Ramos (cell line): ENCODE data around the gene MRPL21.

ENCODE experiments used
- in situ Hi-C: fragments of 300-500 bp; cut with MboI; formaldehyde crosslinking; loops from one replicate; pipeline ENCODE4 v1.14.3; 2022; ENCODE audit warnings: low sequenced_read_pairs; ENCODE audit not compliant: unreplicated experiment

MRPL21 gene

DNA sequence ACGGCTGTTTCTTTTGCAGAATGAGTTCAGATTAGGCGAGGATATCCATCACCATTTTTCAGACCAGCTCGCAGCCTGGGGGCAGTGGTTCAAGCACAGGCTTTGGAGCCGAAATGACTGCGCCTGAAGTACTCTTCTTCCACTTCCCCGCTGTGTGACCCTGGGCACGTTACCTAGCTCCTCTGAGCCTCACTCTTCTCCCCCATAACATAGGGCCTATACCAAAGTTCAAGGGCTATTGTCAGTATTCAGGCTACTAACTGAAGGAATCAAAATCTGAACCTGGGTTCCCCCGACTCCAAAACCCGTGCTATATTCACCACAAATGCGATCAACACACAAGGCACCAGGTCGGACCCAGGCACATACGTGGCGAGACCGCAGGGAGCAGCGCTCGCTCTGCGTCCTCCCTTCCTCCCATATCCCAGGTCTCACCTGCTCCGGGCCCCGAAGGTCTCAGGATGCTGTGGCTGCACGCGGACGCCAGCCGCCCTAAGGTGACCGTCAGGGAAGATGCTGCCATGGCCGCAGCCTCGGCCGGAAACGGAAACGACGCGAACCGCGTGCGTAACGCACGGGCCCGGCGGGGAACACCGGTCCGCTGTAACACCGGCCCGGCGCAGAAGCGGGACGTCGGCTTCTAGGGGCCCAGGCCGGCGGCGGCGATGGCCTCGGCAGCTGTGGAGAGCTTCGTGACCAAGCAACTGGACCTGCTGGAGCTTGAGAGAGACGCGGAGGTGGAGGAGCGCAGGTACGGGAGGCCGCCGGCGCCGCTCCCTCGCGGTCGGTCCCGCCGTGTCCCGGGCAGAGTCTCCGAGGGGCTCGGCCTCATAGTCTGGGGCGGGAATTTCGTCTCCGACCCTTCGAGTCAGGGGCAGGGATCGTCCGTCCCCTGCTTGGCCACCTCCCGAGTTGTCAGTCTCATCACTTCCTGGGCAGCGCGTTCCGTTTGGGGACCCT is at the start of gene MRPL21, which contains the start of gene IGHMBP2:
TSS of gene MRPL21 (minus strand) at position 545 of the 960 bp plus-strand sequence. CDS start at position 523, 22 bp downstream.
TSS of gene IGHMBP2 (plus strand) at position 604 of the 960 bp plus-strand sequence. CDS start at position 666, 62 bp downstream.
- in situ Hi-C loops = no loop called here

DNA sequence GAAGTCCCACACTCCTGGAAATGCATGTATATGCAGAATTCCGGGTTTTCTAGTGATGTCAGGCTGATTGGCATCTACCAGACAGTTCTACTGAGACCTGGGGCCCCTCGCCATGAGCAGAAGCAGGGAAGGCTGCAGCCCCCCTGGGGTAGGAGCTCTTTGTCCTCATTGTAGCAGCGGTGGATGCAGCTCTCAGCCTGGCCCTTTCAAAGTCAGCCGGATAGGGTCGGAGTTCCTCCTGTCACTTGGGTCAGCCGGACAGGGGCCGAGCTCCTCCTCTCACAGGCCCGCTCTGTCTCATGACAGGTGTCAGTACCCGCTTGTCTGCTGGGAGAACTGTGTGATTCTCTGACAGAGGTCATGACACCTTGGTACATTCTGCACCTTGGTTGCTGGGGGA is 47.1 kb upstream of the MRPL21 start:
- in situ Hi-C loops = no loop called here

DNA sequence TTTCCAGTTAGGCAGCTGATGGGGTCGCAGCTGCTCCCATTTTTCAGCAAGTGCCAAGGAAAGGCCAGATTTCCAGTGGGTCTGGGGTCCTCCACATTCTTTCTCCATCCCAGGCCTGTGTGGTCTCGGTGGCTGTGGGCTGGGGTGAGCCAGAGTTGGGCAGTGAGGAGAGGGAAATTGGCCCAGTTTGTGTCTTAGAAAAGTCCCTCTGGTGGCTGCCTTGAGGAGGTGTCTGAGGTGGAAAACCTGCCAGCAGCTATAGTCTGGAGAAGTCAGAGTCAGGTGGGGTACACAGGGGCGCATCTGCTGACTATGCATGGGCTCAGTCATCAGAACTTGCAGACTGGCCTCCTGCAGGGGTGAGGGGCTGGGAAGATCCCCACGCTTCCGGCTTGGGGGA is 46.6 kb upstream of the MRPL21 start:
- in situ Hi-C loops = no loop called here

DNA sequence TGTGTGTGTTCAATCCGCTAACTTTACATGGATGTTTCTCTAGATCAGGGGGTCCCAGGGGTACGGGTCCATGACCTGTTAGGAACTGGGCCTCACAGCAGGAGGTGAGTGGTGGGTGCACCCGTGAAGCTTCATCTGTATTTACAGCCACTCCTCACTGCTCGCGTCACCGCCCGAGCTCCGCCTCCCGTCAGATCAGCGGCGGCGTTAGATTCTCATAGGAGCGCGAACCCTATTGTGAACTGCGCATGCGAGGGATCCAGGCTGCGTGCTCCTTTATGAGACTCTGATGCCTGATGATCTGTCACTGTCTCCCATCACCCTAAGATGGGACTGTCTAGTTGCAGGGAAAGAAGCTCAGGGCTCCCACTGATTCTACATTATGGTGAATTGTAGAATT is 45.3 kb upstream of the MRPL21 start:
- in situ Hi-C loops = no loop called here

DNA sequence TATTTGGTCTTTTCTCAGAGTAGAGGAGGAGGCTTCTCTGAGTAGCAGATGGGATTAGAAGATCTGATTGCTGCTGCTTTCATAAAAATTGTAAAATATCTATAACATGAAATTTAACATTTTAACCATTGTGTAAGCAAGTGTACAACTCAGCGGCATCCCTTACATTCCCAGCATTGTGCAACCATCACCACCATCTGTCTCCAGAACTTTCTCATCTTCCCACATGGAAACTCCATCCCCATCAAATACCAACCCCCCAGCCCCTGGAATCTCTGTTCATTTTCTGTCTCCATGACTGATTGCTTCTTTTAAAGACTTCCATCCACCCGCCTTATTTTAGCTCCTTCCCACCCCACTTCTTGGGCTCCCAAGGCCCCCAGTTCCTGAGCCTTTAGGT is 44.9 kb upstream of the MRPL21 start:
- in situ Hi-C loops = no loop called here

DNA sequence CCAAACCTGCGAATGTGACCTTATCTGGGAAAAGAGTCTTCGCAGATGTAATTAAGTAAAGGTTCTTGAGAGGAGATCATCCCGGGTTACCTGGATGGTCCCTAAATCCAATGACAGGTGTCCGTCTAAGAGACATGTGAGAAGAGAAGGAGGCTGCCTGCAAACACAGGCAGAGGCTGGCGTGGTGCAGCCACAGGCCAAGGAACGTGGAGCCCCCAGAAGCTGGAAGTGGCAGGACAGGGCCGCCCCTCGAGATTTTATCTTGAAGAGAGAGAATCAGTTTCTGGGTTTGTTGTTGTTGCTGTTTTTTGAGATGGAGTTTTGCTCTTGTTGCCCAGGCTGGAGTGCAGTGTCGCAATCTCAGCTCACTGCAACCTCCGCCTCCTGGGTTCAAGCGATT is 43.5 kb upstream of the MRPL21 start:
- in situ Hi-C loops = no loop called here

DNA sequence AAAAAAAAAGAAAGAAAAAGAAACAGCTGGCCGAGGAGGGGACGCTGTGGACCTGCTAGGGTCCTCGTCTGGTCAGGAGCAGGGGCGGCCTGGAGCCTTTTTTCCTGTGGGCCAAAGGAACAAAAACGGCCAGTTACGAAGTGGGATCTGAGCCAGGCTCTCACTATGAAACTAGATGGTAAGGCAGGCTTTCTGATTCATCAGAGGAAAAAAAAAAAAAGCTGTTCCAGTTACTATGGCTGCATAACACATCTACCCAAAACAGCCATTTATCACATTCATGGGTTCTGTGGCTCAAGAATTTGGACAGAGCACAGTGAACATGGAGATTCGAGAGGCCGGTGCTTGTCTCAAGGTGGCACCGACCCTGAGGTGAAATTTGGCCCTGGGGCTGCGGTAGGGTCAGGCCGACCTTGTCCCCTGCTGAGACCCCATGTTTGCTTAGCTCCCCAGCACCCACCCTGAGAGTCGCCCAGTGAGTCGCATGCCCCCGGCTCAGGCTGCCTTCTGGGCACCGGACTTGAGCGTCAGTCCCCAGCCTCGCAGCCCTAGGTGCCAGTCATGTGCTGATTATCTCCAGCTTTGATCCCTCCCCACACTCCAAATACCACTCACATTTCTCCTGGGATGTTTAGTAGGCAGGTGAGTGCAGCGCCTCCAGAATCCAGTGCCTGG is 42.9 kb upstream of the MRPL21 start:
- in situ Hi-C loops = no loop called here

DNA sequence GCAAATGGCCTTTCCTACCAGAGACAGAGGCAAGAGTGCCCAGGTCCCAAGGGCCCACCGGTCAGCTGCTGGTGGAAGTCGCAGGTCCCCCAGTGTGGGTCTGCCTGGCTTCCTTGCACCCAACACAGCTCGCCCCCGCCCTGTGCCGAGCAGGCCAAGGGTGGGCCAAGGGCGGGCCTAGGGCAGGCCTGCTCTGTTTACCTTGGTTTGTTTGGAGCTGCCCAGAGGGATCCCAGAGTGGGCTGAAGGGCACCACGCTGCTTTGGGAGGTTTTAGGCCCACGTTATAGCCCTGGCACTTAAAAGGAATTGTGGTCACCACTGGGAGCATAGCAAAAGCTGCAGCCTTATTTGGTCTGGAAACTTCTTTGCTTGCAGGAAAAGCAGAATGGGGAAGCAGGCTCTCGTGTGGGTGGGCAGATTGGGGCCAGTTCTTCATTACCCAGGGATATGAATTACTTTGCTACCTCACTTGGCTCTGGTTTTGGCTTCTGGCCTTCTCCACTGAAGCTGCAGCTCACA is 39.2 kb upstream of the MRPL21 start:
- in situ Hi-C loops = no loop called here

DNA sequence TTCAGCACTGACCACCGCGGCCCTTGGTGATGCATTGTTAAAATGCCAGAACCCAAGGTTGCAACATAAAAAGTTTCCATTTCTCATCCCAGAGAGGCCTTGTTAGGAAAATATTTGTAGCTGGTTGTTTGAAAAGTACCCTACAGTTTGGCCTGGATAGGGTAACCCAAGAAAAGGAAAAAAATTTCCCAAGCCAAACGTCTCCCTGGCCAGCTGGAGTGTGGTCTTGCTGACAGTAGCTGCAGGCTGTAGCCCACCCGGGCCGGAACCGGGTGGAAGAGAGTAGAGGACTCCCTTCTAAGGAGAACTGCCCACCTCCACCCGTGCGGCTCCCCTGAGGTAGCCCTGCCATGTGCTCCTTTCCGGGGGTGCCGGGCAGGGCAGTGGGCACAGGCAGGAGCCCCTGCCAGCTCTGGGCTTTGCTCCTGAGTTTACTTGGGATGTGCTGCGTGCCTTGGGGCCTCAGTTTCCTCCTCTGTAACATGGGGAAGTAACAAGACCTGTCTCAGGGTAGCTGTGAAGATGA is 38.5 kb upstream of the MRPL21 start:
- in situ Hi-C loops = no loop called here

DNA sequence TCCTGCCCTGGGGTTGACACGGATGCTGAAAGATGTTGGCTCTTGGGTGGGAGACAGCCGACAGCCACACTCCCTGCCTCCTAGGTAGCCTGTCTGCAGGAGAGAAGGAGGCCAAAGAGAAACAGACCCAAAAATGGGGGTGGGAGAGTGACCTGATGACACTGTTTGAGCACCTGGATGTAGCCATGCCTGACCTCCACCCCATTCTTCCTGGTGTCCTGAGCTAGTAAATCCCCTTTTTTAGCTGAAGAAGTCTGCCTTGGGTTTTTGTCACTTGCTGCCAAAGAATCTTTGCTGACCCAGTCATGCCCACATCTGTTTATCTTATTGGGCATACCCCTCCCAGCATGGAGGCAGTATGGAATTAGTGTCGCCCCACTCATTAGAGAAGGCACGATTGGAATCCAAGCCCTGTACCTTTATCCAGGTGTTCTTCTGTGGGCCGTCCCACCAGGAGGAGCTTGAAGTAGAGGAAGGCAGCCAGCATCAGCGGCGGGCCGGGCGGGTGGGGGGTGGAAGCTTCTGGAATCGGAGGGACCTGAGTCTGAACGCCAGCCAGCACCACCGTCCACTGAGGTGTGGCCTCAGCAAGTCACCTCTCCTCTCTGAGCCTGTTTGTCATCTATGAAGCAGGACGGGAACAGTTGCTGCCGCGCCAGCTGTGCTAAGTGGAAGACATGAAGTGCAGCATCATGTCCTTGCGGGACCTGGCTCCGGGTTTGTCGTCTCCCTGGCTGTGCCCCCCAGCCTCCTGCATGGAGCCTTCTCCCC is 37.9 kb upstream of the MRPL21 start:
- in situ Hi-C loops = no loop called here

DNA sequence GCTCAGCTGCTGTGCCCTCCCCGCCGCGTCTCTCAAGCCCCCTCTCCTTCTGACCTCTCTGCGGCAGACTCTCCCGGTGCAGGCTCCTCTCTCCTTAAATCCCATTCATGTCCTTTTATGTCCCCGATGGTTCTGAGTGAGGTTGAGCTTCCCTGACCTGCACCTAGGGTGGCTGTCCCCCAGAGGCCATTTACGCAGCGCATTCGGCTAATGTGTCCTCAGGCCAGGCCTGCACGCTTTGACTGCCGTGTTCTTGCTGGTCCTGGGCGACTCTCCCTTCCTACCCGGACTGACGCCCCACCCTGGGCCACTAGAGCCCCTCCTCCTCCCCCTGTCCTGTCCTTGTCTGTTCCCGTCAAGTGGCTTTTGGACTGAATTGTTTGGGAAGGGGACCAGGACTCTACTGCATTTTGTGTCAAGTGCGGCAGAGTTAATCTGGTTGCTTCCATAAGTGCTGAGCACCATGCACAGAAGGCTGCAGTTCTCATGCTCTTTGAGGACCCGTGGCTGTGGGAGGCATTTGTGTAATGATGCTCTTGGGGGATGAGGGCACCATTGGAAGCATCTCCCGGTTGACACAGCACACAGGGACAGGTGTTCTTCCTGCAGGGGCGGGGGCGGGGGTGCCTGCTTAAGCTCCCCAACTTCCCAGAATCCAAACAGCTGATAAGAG is 37.2 kb upstream of the MRPL21 start:
- in situ Hi-C loops = no loop called here

DNA sequence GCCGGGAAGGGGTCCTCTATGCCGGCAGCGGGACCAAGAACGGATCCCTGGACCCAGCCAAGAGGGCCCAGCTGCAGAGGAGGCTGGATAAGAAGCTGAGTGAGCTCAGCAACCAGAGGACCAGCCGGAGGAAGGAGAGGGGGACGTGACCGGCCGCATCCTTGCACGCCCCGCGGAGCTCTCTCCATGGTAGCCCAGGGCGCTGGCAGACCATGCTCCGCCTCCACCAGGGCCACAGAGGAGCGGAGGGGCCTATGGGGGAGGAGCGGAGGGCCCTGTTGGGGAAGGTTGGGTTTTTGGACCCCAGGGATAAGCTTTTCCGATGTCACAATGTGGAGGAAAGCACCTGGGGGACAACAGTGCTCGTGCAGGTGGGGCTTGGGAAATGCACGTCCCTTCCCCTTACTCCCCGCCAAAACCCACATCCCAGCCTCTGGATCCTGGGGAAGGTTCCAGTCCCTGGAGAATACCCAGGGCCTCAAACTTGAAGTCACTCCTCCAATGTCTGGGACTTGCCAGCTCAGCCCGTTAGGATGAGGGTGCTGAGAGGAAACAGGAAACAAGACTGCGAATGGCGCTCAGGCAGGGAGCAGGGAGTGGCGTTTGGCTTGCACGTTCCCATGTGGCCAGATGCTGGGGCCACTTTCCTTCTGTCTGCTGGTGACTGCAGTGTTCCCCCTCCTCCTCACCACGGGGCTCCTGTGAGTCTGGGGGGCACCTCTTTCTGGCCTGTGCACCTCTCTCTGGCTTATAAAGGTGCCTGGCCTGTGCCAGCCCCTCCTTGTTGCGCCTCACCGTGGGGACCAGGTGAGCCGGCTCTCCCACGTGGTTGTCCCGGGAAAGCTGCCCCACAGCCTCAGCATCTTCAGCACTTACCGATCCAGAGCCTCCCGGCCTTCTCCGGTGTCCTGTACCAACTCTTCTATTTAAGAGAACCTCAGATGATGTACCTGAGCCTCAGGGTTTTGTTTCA is 36.2 kb upstream of the MRPL21 start:
- in situ Hi-C loops = no loop called here

DNA sequence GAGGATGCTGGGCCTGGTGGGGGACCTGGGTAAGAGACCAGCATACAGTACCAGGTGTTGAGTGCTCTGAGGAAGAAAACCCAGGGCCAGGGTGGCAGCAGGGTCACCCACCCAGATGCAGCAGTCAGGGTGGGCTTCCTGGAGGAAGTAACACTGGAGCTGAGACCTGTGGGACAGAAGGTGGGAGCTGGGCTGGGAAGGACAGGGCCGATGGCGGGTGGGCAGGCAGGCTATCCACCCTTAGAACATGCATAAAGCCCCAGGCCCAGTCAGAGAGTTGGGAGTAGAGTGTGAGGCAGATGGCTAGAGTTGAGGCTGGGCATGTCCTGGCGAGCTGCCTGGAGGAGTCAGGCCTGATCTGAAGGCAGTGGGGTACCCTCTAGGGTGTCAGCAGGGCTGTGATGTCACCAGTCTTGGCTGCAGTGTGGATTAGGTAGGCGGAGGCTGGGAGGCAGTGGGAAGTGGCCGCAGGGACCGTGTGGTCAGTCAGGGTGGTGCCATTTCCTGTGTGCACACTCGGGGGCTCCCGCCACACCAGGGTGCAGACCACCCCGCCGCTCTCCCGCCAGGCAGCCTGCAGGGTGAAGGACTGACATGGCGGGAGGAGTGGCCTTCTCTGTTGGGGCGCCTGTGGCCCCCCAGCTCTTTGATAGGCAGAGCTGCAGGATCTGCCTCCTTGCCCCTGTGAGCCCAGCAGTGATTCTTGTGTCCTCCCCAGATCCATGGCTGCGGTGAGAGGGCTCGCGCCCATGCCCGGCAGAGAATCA is 35.4 kb upstream of the MRPL21 start:
- in situ Hi-C loops = no loop called here

DNA sequence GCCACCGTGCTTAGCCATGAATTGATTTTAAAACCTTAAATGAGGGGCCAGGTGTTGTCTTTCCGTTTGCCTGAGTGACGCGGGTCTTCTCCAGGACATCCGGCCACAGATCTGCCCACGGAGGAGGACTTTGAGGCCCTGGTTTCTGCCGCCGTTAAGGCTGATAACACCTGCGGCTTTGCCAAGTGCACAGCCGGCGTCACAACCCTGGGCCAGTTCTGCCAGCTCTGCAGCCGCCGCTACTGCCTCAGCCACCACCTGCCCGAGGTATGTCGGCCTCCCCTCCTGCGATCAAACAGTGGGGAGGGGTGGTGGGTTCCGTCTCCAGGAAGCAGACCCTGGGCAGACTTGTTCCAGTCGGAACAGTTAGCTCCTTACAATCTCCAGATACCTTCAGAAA is 34.5 kb upstream of the MRPL21 start:
- in situ Hi-C loops = no loop called here

DNA sequence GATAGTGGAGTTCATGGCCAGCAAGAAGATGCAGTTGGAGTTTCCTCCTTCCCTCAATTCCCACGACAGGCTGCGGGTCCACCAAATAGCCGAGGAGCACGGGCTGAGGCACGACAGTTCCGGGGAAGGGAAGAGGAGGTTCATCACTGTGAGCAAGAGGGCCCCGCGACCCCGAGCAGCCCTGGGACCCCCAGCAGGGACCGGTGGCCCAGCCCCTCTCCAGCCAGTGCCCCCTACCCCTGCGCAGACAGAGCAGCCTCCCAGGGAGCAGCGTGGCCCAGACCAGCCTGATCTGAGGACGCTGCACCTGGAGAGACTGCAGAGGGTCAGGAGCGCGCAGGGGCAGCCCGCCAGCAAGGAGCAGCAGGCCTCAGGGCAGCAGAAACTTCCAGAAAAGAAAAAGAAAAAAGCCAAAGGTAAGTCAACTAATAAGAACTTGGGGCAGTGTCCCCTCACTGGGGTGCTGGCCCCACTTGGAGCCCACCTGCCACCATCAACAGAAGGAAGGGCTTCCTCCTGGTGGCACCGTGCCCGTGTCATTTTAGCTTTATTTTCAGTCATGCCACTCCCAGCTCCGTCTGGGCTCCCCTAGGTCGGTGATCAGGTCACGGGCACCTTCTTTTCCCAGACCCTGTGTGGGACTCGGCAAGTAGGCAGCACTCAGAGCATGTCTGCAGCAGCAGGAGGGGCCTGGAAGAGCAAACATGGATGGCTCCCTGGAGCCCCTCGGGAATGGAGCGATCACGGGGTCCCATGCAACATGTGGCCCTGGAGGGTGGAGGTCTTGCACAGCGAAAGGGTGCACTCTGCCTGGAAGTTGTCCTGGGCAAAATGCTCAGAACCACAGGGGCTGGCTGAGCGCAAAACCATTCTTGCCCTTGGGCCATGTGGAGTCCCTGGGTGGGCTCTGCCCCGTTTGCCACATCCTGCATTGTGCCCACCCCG is 33.3 kb upstream of the MRPL21 start:
- in situ Hi-C loops = no loop called here

DNA sequence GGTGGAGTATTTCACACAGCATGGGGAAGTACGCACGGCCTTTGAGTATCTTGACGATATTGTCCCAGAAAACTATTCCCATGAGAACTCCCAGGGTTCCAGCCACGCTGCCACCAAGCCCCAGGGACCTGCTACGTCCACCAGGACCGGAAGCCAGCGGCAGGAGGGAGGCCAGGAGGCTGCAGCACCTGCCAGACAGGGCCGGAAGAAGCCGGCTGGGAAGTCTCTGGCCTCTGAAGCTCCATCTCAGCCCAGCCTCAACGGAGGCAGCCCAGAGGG is 32.7 kb upstream of the MRPL21 start:
- in situ Hi-C loops = no loop called here
